Activated CD4-positive, alpha-beta T cell treated with anti-CD3 and anti-CD28 coated beads, Interleukin-2, amount 10 ng/mL, durations not matched to agents 24 days and 14 days (primary cell): ENCODE results near the gene MAGI2. TPM values are rescaled to one million over a fixed set of nuclear protein-coding genes. Genes with fewer than 3 reads are reported as not detected.

Experiments used
- DNase-seq: peaks from one replicate; pipeline ENCODE4 v3.0.0; 2022
- H3K27ac Mint-ChIP-seq: one replicate; pipeline ENCODE4 v1.8.0; 2022; ENCODE audit warnings: mild to moderate bottlenecking, mixed read lengths
- H3K27me3 Mint-ChIP-seq: one replicate; pipeline ENCODE4 v1.8.0; 2022; ENCODE audit warnings: mixed read lengths
- H3K36me3 Mint-ChIP-seq: one replicate; pipeline ENCODE4 v1.8.0; 2022; ENCODE audit warnings: low read depth, mild to moderate bottlenecking, mixed read lengths
- H3K4me1 Mint-ChIP-seq: one replicate; pipeline ENCODE4 v1.8.0; 2021; ENCODE audit warnings: mixed read lengths
- H3K4me3 Mint-ChIP-seq: one replicate; pipeline ENCODE4 v1.8.0; 2022; ENCODE audit warnings: mild to moderate bottlenecking, moderate library complexity, mixed read lengths
- H3K9me3 Mint-ChIP-seq: one replicate; pipeline ENCODE4 v1.8.0; 2021; ENCODE audit warnings: mixed read lengths
- intact Hi-C: fragments of 100-400 bp; cut with micrococcal nuclease; formaldehyde crosslinking; loops from one replicate; pipeline ENCODE4 v1.15.1; 2023
- total RNA-seq: library from RNA; stranded (reverse); gene quantifications from 2 replicates; pipeline ENCODE4 v1.2.3, GENCODE V29; 2022

MAGI2 gene
- total RNA-seq, 1 donor from 2014 or later: 0.12 TPM

DNA sequence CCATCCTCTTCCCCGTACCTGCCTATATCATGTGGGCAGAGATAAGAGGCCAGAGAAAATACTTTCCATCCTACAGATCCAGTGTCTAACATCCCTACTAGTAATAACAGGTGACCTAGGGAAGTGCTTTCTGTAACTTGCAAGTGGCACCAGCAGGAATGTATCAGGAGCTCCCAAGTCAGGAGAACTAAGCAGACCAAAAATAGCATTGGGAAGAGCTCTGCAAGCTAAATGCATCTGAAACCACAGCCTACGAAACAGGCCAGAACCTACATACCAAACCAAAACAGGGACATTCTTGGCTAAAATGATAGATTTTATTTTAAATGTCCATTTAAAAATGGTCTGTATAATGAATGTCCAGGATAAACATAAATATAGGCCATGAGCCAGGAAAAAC is 974.1 kb downstream of the MAGI2 start:
- no peaks in the 10 kb centered on the region for H3K4me1 Mint-ChIP-seq
- no peak overlapping the region for H3K4me3 Mint-ChIP-seq
- no peak overlapping the region for H3K27ac Mint-ChIP-seq
- no peaks in the 10 kb centered on the region for H3K9me3 Mint-ChIP-seq
- intact Hi-C loops: no loop called here
- DNase-seq: no peak
- no peaks in the 10 kb centered on the region for H3K36me3 Mint-ChIP-seq
- no peaks in the 10 kb centered on the region for H3K27me3 Mint-ChIP-seq

DNA sequence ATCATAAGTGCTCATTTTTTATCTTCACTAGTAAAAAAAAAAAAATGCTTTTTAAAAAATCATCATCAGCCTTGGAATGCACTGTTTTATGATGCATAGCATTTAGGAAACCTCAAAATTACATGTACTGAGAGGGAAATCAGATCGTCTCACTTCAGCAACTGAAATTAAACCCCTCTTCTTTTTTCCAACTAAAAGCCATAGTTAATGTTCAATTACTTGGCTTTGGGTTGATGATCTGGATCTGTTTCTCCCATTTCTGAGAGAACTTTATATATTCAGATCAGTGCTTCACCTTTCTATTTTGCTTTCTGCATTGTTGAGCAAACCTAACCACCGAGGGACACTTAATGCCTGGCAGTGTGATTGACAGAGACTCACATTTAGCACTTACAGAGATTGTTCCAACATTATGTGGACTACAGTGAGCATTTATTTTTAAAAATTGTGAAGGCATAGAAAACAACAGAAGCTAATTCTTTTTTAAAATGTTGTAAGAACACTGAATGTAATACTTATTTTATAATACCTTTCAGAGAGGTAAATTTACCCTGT is 976.5 kb downstream of the MAGI2 start:
- no peaks in the 10 kb centered on the region for H3K4me1 Mint-ChIP-seq
- no peak overlapping the region for H3K4me3 Mint-ChIP-seq
- H3K27me3 Mint-ChIP-seq: no peaks in the 10 kb centered on the region
- intact Hi-C loops: no loop called here
- H3K36me3 Mint-ChIP-seq: no peaks in the 10 kb centered on the region
- DNase-seq: no peak
- H3K9me3 Mint-ChIP-seq: no peaks in the 10 kb centered on the region
- no peak overlapping the region for H3K27ac Mint-ChIP-seq

DNA sequence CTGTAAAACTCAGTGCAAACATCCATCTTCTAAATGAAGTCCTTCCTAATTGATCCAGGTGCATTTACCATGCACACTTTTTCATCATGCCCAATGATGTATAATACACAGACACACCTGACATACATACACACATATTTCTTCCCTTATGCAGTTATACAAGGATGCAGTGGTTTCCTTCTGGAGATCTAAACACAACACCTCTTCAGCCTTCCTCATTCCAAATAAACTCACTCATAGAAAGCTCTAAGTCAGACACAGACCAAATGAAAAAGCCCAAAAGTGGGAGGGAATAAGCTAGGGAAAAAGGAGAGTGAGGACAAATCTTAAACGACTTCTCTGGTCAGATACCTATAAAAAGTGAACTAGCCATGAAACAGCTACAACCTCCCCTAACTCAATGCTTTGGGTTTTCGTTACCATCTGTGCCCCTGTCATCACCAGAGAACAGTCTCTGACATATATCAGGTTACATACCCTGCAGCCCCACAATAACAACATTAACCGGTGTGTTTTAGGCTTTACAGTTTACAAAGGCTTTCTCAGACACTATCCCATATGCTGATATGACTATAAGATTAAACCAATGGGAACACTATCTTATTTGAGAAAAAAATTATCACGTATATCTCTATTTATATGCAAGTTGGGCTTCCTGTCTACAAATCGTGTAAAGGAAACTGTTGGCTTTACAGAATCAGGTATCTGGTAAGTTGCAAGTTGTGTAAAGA is 979.7 kb downstream of the MAGI2 start:
- DNase-seq: no peak
- no peaks in the 10 kb centered on the region for H3K36me3 Mint-ChIP-seq
- H3K4me3 Mint-ChIP-seq: no peak overlapping the region
- H3K27ac Mint-ChIP-seq: no peak overlapping the region
- no peaks in the 10 kb centered on the region for H3K9me3 Mint-ChIP-seq
- intact Hi-C loops: no loop called here
- H3K4me1 Mint-ChIP-seq: no peaks in the 10 kb centered on the region
- H3K27me3 Mint-ChIP-seq: no peaks in the 10 kb centered on the region

DNA sequence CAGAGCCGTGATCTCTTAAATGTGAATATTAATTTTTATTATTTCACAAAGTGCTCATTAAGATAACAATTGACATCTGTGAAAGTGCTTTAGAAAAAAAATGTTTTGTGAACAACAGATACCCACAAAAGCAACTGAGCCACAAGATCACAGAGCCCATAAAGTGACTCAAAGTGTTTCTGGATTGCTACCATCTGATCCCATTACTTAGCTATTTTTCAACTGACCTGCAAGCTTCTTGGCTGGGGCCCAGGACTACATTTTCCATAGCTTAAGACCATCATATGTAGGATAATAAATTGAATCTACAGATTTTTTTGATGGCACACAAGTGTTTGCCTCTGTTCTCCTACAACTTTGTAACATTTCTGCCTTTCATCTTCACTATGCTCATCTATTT is 980.4 kb downstream of the MAGI2 start:
- intact Hi-C loops: no loop called here
- H3K4me1 Mint-ChIP-seq: no peaks in the 10 kb centered on the region
- DNase-seq: no peak
- H3K27me3 Mint-ChIP-seq: no peaks in the 10 kb centered on the region
- no peak overlapping the region for H3K4me3 Mint-ChIP-seq
- H3K9me3 Mint-ChIP-seq: no peaks in the 10 kb centered on the region
- H3K27ac Mint-ChIP-seq: no peak overlapping the region
- H3K36me3 Mint-ChIP-seq: no peaks in the 10 kb centered on the region

DNA sequence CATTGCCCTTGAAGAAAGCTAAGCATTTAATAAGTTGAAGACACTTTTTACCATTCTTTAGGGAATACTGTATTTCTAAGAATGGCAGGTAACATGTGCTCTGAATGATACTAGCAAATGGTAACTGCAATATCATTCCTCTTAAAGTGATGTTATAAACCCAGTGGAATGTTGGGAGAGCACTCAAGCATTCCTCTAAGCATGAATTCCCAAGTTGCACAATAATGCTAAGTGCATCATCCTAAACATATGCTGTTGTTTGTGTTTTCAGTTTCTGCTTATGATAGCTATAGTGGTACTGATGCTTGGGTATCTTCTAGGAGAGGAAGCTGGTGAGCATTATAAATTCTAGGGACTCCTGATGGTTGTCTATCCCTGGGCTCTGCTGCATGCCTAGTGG is 980.9 kb downstream of the MAGI2 start:
- Mint-ChIP-seq H3K9me3 (no peaks in the 10 kb centered on the region), H3K36me3 (no peaks in the 10 kb centered on the region)
- intact Hi-C loops: no loop called here

DNA sequence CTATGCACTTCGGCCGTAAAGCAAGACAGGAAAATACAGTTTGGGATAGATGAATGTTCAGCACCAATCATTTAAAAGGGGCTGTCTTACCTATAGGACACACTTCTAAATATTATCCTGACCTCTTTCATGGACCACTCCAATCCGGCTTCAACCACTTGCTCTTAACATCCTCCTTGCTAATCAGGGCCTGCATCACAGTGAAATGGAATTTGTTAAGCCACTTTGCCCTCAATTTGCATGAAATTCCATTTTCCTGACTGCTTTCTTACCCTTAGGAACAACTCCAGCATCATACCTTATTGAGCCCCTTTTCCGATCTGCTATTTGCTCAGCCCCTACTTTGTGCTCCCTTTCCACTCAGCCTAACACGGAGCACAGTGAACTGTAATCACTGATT is 987.6 kb downstream of the MAGI2 start:
- Mint-ChIP-seq H3K27me3 (no peaks in the 10 kb centered on the region), H3K4me1 (no peaks in the 10 kb centered on the region), H3K36me3 (no peaks in the 10 kb centered on the region), H3K27ac (no peak overlapping the region), H3K4me3 (no peak overlapping the region), H3K9me3 (no peaks in the 10 kb centered on the region)
- DNase-seq: no peak
- intact Hi-C loops: no loop called here

More for the DNA sequence above, 980.9 kb downstream of the MAGI2 start:
- H3K4me3 Mint-ChIP-seq: no peak overlapping the region
- no peak for DNase-seq
- H3K4me1 Mint-ChIP-seq: no peaks in the 10 kb centered on the region
- no peaks in the 10 kb centered on the region for H3K27me3 Mint-ChIP-seq
- no peak overlapping the region for H3K27ac Mint-ChIP-seq

DNA sequence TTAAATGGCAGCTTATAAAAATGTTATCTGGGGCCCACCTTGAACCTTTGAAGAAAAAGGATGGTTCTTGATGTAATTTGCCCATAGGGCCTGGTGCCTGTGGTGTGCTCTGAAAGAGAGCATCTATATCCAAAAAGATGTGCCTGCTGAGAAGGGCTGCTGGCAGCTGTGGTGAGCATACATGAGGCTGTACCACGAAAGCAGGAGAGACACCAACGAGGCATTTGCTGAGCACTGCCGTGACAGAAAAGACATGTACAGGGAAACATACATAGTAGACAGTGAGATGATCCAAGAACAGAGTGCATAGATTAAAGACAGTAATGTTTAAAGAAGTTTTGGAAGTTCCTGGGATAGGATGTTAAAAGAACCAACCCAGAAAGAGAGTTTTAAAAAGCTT is 990.4 kb downstream of the MAGI2 start:
- Mint-ChIP-seq H3K4me1 (no peaks in the 10 kb centered on the region), H3K4me3 (no peak overlapping the region), H3K27me3 (no peaks in the 10 kb centered on the region), H3K9me3 (no peaks in the 10 kb centered on the region), H3K36me3 (no peaks in the 10 kb centered on the region), H3K27ac (no peak overlapping the region)
- intact Hi-C loops: no loop called here
- no peak for DNase-seq

DNA sequence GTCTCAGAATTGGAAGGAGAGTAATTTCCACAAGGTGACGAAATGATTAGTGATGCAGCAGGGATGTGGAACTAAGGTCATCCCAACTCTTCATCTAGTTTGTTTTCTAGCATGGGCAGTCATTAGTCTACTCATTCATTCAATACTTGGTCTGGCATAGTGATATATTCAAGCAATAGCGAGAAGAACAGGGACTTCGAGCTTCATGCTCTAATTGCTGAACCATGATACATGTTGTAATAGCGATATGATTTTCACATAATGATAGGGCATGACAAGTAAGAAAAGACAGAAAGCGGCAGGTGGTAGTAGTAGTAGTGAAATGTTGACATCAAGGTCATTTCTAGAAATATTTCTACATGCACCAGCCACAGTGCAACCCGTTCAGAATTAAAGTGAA is 1002.8 kb downstream of the MAGI2 start:
- intact Hi-C loops: no loop called here
- Mint-ChIP-seq H3K27me3 (no peaks in the 10 kb centered on the region), H3K9me3 (no peaks in the 10 kb centered on the region), H3K36me3 (no peaks in the 10 kb centered on the region), H3K27ac (no peak overlapping the region), H3K4me1 (no peaks in the 10 kb centered on the region), H3K4me3 (no peak overlapping the region)
- no peak for DNase-seq

DNA sequence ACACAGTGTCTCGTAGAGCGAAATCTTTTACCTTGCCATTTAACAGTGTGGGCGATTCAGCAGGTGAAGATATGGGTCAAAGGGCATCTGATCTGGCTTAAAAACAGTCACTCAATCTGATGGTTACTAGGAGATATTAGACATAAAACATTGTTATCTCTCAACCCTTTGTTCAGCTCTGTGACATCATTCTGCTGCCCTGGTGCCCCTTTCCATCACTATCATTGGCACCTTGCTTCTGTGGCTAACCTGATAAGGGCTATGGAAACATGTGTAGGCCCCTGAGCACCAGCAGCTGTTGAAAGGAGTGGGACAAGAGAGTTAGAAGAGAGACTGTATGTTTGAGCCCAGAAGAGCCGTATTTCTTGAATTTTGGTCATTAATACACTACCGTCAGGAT is 1004.6 kb downstream of the MAGI2 start:
- Mint-ChIP-seq H3K9me3 (no peaks in the 10 kb centered on the region), H3K4me1 (no peaks in the 10 kb centered on the region), H3K4me3 (no peak overlapping the region), H3K27ac (no peak overlapping the region), H3K36me3 (no peaks in the 10 kb centered on the region), H3K27me3 (no peaks in the 10 kb centered on the region)
- DNase-seq: no peak
- intact Hi-C loops: no loop called here

DNA sequence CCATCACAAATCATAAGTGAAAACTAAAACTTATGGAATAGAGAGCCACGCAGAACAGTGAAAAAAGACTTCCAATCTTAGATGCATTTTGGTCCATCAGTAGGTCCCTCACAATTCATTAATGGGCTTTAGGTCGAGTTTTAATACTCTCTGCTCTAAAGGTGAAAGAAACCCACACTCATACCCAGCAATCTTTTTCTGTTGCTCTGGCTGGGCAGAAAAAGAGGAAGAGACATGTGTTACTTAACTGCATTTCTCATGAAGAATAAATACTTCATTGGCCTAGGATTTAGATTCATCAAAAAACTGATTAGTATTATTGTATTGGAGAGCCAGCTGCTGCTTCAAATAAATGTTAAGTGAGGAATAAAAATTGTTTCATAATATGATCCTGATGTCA is 1009.2 kb downstream of the MAGI2 start:
- no peaks in the 10 kb centered on the region for H3K4me1 Mint-ChIP-seq
- intact Hi-C loops: no loop called here
- H3K4me3 Mint-ChIP-seq: no peak overlapping the region
- H3K27ac Mint-ChIP-seq: no peak overlapping the region
- no peaks in the 10 kb centered on the region for H3K36me3 Mint-ChIP-seq
- no peak for DNase-seq
- no peaks in the 10 kb centered on the region for H3K27me3 Mint-ChIP-seq
- no peaks in the 10 kb centered on the region for H3K9me3 Mint-ChIP-seq

DNA sequence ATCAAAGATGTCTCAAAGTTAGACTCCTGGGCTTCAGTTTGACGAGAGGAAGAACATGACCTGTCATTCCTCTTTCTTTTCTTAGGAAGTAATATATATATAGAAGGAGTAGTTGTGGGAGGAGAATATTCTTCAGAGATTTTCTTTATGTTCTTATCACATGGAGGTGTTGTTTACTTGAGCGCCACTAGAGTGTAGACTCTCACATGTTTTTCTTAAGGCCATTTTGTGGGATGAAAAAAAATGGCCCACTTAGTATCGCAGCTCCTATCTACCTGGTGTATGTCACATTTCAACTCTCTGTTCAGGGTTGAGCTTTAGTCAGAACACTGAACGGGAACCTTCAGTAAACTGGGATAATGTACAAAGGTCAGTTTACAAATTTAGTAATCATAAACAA is 1009.7 kb downstream of the MAGI2 start:
- DNase-seq: no peak
- no peaks in the 10 kb centered on the region for H3K27me3 Mint-ChIP-seq
- no peaks in the 10 kb centered on the region for H3K36me3 Mint-ChIP-seq
- H3K9me3 Mint-ChIP-seq: no peaks in the 10 kb centered on the region
- H3K4me3 Mint-ChIP-seq: no peak overlapping the region
- H3K27ac Mint-ChIP-seq: no peak overlapping the region
- no peaks in the 10 kb centered on the region for H3K4me1 Mint-ChIP-seq
- intact Hi-C loops: no loop called here

DNA sequence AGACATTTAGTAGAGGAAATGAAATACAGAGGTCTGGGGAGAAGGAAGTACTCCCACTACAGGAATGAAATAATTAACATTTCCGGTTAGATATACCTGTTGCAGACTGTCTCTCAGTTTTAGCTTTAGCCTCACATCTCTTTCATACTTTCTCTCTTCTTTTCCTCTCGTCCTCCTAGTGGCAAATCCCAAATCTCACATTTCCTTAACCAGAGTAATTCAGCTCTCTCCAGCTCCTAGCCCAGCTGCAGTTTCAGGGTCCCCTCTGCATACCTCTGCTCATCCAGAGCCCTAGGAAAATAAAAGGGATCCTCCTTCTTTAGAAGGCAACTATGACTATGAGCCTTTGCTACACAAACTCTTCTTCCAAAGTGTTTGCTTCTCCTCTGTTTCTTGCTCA is 1011.7 kb downstream of the MAGI2 start:
- no peak overlapping the region for H3K27ac Mint-ChIP-seq
- no peaks in the 10 kb centered on the region for H3K27me3 Mint-ChIP-seq
- H3K36me3 Mint-ChIP-seq: no peaks in the 10 kb centered on the region
- DNase-seq: no peak
- H3K4me3 Mint-ChIP-seq: no peak overlapping the region
- intact Hi-C loops: no loop called here
- no peaks in the 10 kb centered on the region for H3K9me3 Mint-ChIP-seq
- no peaks in the 10 kb centered on the region for H3K4me1 Mint-ChIP-seq

DNA sequence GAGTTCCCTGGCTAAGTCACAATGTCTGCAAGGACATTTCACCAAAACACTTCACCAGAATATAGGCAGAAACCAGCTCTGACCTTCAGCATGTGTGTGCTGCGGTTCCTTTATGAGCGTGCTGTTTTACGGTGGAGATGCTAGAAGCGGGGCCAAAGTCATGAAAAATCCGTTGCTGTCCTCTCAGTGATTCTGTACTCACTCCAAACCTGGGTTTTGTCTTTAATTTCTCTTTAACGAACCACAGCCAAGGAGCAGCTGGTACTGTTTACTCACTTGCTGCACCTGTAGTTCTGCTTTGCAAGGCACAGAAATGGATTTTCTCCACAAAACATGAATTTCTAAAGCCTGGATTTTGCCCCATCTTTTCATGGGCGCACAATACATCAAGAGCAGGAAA is 1015.0 kb downstream of the MAGI2 start:
- Mint-ChIP-seq H3K4me3 (no peak overlapping the region), H3K4me1 (no peaks in the 10 kb centered on the region), H3K36me3 (no peaks in the 10 kb centered on the region), H3K27ac (no peak overlapping the region), H3K27me3 (no peaks in the 10 kb centered on the region), H3K9me3 (no peaks in the 10 kb centered on the region)
- DNase-seq: no peak
- intact Hi-C loops: no loop called here

DNA sequence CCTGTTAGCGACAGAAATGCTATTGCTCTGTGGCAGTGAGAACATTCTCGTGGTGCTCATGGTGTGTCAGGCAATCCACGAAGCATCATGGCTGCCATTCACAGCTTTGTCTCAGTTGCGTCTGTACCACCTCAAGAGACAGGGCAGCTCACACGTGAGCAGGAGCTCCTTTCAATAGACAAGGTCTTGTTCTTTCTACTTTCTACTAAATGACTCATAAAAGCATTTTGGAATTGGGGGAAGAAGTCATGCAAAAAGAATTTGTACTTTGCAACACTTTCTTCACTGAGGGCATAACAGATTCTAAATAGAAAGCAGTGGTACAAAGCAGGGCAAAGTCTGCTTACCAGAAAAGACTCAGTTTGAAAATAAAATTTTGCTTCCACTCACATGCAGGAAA is 1016.3 kb downstream of the MAGI2 start:
- H3K36me3 Mint-ChIP-seq: no peaks in the 10 kb centered on the region
- DNase-seq: no peak
- no peak overlapping the region for H3K4me3 Mint-ChIP-seq
- no peaks in the 10 kb centered on the region for H3K9me3 Mint-ChIP-seq
- intact Hi-C loops: no loop called here
- no peak overlapping the region for H3K27ac Mint-ChIP-seq
- H3K27me3 Mint-ChIP-seq: no peaks in the 10 kb centered on the region
- no peaks in the 10 kb centered on the region for H3K4me1 Mint-ChIP-seq

DNA sequence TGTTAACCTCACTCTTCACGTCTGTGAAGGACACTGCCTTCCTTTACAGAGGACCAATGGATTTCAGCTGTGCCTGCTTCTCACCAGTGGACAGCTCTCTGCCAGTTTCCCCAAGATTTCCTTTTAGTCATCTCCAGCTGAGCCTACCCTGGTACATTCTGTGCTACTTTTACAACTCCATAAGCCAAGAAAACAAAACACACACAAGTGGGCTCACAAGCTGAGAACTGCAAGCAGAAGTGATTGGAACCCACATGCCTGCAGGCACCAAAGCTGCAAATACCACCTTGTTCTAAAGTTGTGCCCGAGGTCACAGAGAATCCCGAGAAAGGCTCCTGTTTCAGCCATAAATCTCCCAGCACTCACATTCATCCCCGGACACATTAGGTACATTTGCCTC is 1018.1 kb downstream of the MAGI2 start:
- Mint-ChIP-seq H3K36me3 (no peaks in the 10 kb centered on the region), H3K9me3 (no peaks in the 10 kb centered on the region), H3K4me3 (no peak overlapping the region), H3K27me3 (no peaks in the 10 kb centered on the region), H3K27ac (no peak overlapping the region), H3K4me1 (no peaks in the 10 kb centered on the region)
- DNase-seq: no peak
- intact Hi-C loops: no loop called here
